Right lobe of liver (tissue), 6 donors: ENCODE data around the gene SYT17. TPM values are rescaled to one million over a fixed set of nuclear protein-coding genes. Genes with fewer than 3 reads are reported as not detected.
"Not testable (repeated sequence)": the region's sequence is repeated elsewhere in the genome, so short reads cannot be mapped to it uniquely, and the experiment has no call there.

Source experiments
- ATAC-seq, 4 donors: fragments of 200-7000 bp; cut with Tn5 transposase; one replicate each; pipeline ENCODE4 v1.9.1; 2020; ENCODE audit warnings: mild to moderate bottlenecking in 4 of 4, moderate library complexity in 4 of 4
- DNase-seq, 3 donors: peaks; one replicate each; pipeline ENCODE4 v3.0.0-alpha.2; 2020
- H3K27ac ChIP-seq, 3 donors: fragments of 200-600 bp; one replicate each; pipeline ENCODE4 v1.8.0; 2022
- H3K27me3 ChIP-seq, 2 donors: fragments of 200-600 bp; one replicate each; pipeline ENCODE4 v1.8.0; 2022
- H3K36me3 ChIP-seq, 4 donors: fragments of 200-600 bp; sonication (generic) in 1 of 4; one replicate each; pipeline versions ENCODE4 v1.5.1 to v1.8.0; 2017 to 2022; ENCODE audit warnings: control low read depth in 1 of 4
- H3K4me1 ChIP-seq, 4 donors: fragments of 200-600 bp; sonication (generic) in 1 of 4; one replicate each; pipeline versions ENCODE4 v1.5.1 to v1.8.0; 2017 to 2022; ENCODE audit warnings: control low read depth in 1 of 4
- H3K4me3 ChIP-seq, 3 donors: fragments of 200-600 bp; one replicate each; pipeline ENCODE4 v1.8.0; 2022
- H3K9me3 ChIP-seq, 4 donors: fragments of 200-600 bp; sonication (generic) in 1 of 4; one replicate each; pipeline versions ENCODE4 v1.5.1 to v1.8.0; 2017 to 2022; ENCODE audit warnings: control low read depth in 1 of 4
- POLR2A ChIP-seq: fragments of 450-650 bp; IDR thresholded peaks from one replicate; pipeline ENCODE4 v1.6.1; 2017; ENCODE audit warnings: antibody characterized with exemption, mild to moderate bottlenecking
- WGBS: methylation state at CpG from one replicate; pipeline ENCODE4 v1.1.6; 2018; ENCODE audit warnings: low coverage, low lambda C conversion rate; ENCODE audit not compliant: insufficient coverage; ENCODE audit errors: missing lambda C conversion rate; 5-methylcytosine and 5-hydroxymethylcytosine counted together
- intact Hi-C, 2 donors: fragments of 100-400 bp; cut with DNase I; formaldehyde crosslinking; loops; one replicate each; pipeline versions ENCODE4 v1.11.2 to v1.14.1; 2022
- total RNA-seq, 6 experiments: library from RNA; depleted of rRNA in 2 of 6; stranded (reverse); fragments of >200 nt in 2 of 6; fragmentation: NEBNext Ultra II Directional in 3 of 6; extraction: Animal tissue kit (Norgen Biotek cat#: 25700) in 3 of 6; gene quantifications; one replicate each; pipeline versions ENCODE4 v1.1.0 to v1.2.4, GENCODE V29; 2016 to 2023
- TF ChIP-seq, protein P1 (sequence below), 4 donors: fragments of 200-600 bp in 3 of 4; fragments of 450-650 bp in 1 of 4; IDR thresholded peaks; one replicate each; pipeline versions ENCODE4 v1.5.1 to v1.8.0; 2016 to 2022; ENCODE audit warnings: antibody characterized with exemption in 4 of 4, mild to moderate bottlenecking in 2 of 4
- donor health status: DM: no; HTN: yes; CAD: no.
- donor health status: DM: no; HTN: no; CAD: no.
- donor health status: DM: no; HTN: no; CAD: no.
- donor health status: DM: no; HTN: yes; CAD: no.
- donor health status: DM: no; HTN: yes; CAD: no.

The SYT17 gene
- total RNA-seq, 6 experiments from 2014 or later = 8.2 to 14.1 (median 9.5) TPM

- TF ChIP-seq POLR2A = no peak
- TF ChIP-seq, protein P1, sequence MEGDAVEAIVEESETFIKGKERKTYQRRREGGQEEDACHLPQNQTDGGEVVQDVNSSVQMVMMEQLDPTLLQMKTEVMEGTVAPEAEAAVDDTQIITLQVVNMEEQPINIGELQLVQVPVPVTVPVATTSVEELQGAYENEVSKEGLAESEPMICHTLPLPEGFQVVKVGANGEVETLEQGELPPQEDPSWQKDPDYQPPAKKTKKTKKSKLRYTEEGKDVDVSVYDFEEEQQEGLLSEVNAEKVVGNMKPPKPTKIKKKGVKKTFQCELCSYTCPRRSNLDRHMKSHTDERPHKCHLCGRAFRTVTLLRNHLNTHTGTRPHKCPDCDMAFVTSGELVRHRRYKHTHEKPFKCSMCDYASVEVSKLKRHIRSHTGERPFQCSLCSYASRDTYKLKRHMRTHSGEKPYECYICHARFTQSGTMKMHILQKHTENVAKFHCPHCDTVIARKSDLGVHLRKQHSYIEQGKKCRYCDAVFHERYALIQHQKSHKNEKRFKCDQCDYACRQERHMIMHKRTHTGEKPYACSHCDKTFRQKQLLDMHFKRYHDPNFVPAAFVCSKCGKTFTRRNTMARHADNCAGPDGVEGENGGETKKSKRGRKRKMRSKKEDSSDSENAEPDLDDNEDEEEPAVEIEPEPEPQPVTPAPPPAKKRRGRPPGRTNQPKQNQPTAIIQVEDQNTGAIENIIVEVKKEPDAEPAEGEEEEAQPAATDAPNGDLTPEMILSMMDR (IDR thresholded peaks at IDR 0.05) = no peak
- WGBS = 70% methylated on average over 6 of the region's 6 CpGs
- intact Hi-C loops = no loop called here
- H3K36me3 ChIP-seq = no peaks in the 10 kb centered on the region
- ATAC-seq (no peak), DNase-seq (no peak)
- no peak overlapping the region for H3K27ac ChIP-seq
- no peak overlapping the region for H3K4me3 ChIP-seq
- peaks cover 0 to 33% (median 7%) of the 10 kb centered on the region in 4 donors for H3K4me1 ChIP-seq
- H3K9me3 ChIP-seq = no peaks in the 10 kb centered on the region
- no peaks in the 10 kb centered on the region for H3K27me3 ChIP-seq
Measured at GRCh38 chr16:19186408-19186807, 18.4 kb downstream of the SYT17 start.

- intact Hi-C loops, H3K36me3 ChIP-seq, H3K27me3 ChIP-seq, DNase-seq, H3K4me3 ChIP-seq, H3K27ac ChIP-seq, ATAC-seq, H3K9me3 ChIP-seq: not testable (repeated sequence)
- peaks cover 0 to 37% (median 13%) of the 10 kb centered on the region in 4 donors for H3K4me1 ChIP-seq
- 81% methylated on average over 3 of the region's 3 CpGs for WGBS
Measured at GRCh38 chr16:19187961-19188360, 19.9 kb downstream of the SYT17 start.

DNA sequence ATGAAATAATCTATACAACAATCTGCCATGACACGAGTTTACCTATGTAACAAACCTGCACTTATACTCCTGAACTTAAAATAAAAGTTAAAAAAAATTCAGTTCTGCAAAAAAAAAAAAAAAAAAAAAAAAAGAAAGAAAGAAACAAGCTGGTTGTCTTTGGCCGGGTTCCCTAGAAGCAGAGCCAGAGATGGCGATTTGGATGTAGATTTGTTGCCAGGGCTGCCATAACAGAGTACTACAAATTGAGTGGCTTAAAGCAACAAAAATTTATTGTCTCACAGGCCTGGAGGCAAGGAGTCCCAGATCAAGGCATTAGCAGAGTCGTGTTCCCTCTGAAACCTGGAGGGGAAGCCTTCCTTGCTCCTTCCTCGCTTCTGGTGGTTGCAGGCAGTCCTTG is 20.4 kb downstream of the SYT17 start:
- ATAC-seq (no peak), DNase-seq (no peak)
- intact Hi-C loops = no loop called here
- no peaks in the 10 kb centered on the region for H3K36me3 ChIP-seq
- 64% methylated on average over 5 of the region's 5 CpGs for WGBS
- H3K27me3 ChIP-seq = no peaks in the 10 kb centered on the region
- H3K9me3 ChIP-seq = no peaks in the 10 kb centered on the region
- no peak overlapping the region for H3K27ac ChIP-seq
- no peak overlapping the region for H3K4me3 ChIP-seq
- H3K4me1 ChIP-seq = peaks cover 0 to 39% (median 13%) of the 10 kb centered on the region in 4 donors
- TF ChIP-seq POLR2A = no peak
- TF ChIP-seq, protein P1 (IDR thresholded peaks at IDR 0.05) = no peak

- H3K9me3 ChIP-seq = no peaks in the 10 kb centered on the region
- ATAC-seq (peak; percentile 63 to 85 (median 84)), DNase-seq (peak in 2 of 3 donors; percentile 68 to 69)
- peak overlapping the region in 2 of 3 donors; percentile 7 to 69 for H3K27ac ChIP-seq
- H3K36me3 ChIP-seq = peaks cover 0 to 4% (median 1%) of the 10 kb centered on the region in 4 donors
- intact Hi-C loops = no loop called here
- WGBS = 26% methylated on average over 4 of the region's 4 CpGs
- TF ChIP-seq, protein P1 (IDR thresholded peaks at IDR 0.05) = no peak
- no peak for TF ChIP-seq POLR2A
- no peak overlapping the region for H3K4me3 ChIP-seq
- no peaks in the 10 kb centered on the region for H3K27me3 ChIP-seq
- H3K4me1 ChIP-seq = peaks cover 0 to 49% (median 15%) of the 10 kb centered on the region in 4 donors
Measured at GRCh38 chr16:19192865-19193264, 24.8 kb downstream of the SYT17 start.

GRCh38 chr16:19196871-19197270 is 28.8 kb downstream of the SYT17 start:
- intact Hi-C loops = no loop called here
- H3K9me3 ChIP-seq = no peaks in the 10 kb centered on the region
- H3K4me3 ChIP-seq = no peak overlapping the region
- H3K36me3 ChIP-seq = peaks cover 0 to 4% (median 1%) of the 10 kb centered on the region in 4 donors
- peak in 1 of 3 donors; percentile 34 for DNase-seq
- TF ChIP-seq POLR2A = no peak
- no peaks in the 10 kb centered on the region for H3K27me3 ChIP-seq
- ATAC-seq = peak in 3 of 4 donors; percentile 14 to 56 (median 16)
- 48% methylated on average over 6 of the region's 6 CpGs for WGBS
- H3K27ac ChIP-seq = peak overlapping the region in 1 of 3 donors; percentile 39
- peaks cover 0 to 31% (median 6%) of the 10 kb centered on the region in 4 donors for H3K4me1 ChIP-seq
